ENCODE data around the gene TMEM244. TPM values are rescaled to one million over a fixed set of nuclear protein-coding genes. Genes with fewer than 3 reads are reported as not detected.

The TMEM244 gene
- total RNA-seq, 4 donors from 2014 or later = not detected

- TF ChIP-seq EP300 (IDR thresholded peaks at IDR 0.05; ENCODE audit: low read depth) (no peak), CTCF (IDR thresholded peaks at IDR 0.05) (no peak), POLR2A (IDR thresholded peaks at IDR 0.05) (no peak), POLR2AphosphoS5 (IDR thresholded peaks at IDR 0.05) (no peak)
- in situ Hi-C loops (cut with MboI; ENCODE audit: low pct_ligation_motif_present in 1 of 4, low pct_unique_long_range_greater_than_20kb in 1 of 4, low sequenced_read_pairs in 3 of 4) = no loop called here
- H3K4me1 ChIP-seq = no peaks in the 10 kb centered on the region
These were observed 42.0 kb upstream of the TMEM244 start for GRCh38 chr6:129903082-129903481.

GRCh38 chr6:129902681-129903080 lies 41.6 kb upstream of the TMEM244 start:
- no peak for DNase-seq
- Histone ChIP-seq H3K4me3 (no peak overlapping the region), H3K27me3 (no peaks in the 10 kb centered on the region), H3K36me3 (no peaks in the 10 kb centered on the region), H3K9me3 (no peaks in the 10 kb centered on the region), H3K27ac (no peak overlapping the region), H3K4me1 (no peaks in the 10 kb centered on the region)
- intact Hi-C loops (cut with DNase I; ENCODE audit: low total_unique reads) (no loop called here), in situ Hi-C loops (cut with MboI; ENCODE audit: low pct_ligation_motif_present in 1 of 4, low pct_unique_long_range_greater_than_20kb in 1 of 4, low sequenced_read_pairs in 3 of 4) (no loop called here)
- WGBS, 2 donors (ENCODE audit: low coverage in 1 of 2) = 92% methylated on average over 1 of the region's 1 CpG; no CpG with 5 or more reads in 1 of the 2 donors
- TF ChIP-seq CTCF (IDR thresholded peaks at IDR 0.05) (no peak), EP300 (IDR thresholded peaks at IDR 0.05; ENCODE audit: low read depth) (no peak), POLR2AphosphoS5 (IDR thresholded peaks at IDR 0.05) (no peak), POLR2A (IDR thresholded peaks at IDR 0.05) (no peak)

More at GRCh38 chr6:129903082-129903481, 42.0 kb upstream of the TMEM244 start:
- DNase-seq = no peak
- Histone ChIP-seq H3K4me3 (no peak overlapping the region), H3K27me3 (no peaks in the 10 kb centered on the region), H3K9me3 (no peaks in the 10 kb centered on the region), H3K36me3 (no peaks in the 10 kb centered on the region), H3K27ac (no peak overlapping the region)
- intact Hi-C loops (cut with DNase I; ENCODE audit: low total_unique reads) = no loop called here

GRCh38 chr6:129901910-129902309 lies 40.8 kb upstream of the TMEM244 start:
- Histone ChIP-seq H3K27me3 (no peaks in the 10 kb centered on the region), H3K9me3 (no peaks in the 10 kb centered on the region), H3K4me1 (no peaks in the 10 kb centered on the region), H3K36me3 (no peaks in the 10 kb centered on the region), H3K27ac (no peak overlapping the region), H3K4me3 (no peak overlapping the region)
- TF ChIP-seq POLR2A (IDR thresholded peaks at IDR 0.05) = no peak
- no peak for TF ChIP-seq CTCF (IDR thresholded peaks at IDR 0.05)
- no peak for TF ChIP-seq EP300 (IDR thresholded peaks at IDR 0.05; ENCODE audit: low read depth)
- DNase-seq = no peak
- in situ Hi-C loops (cut with MboI; ENCODE audit: low pct_ligation_motif_present in 1 of 4, low pct_unique_long_range_greater_than_20kb in 1 of 4, low sequenced_read_pairs in 3 of 4) = no loop called here
- intact Hi-C loops (cut with DNase I; ENCODE audit: low total_unique reads) = no loop called here

- H3K27me3 ChIP-seq = no peaks in the 10 kb centered on the region
- no peak for DNase-seq
- H3K9me3 ChIP-seq = no peaks in the 10 kb centered on the region
- H3K4me1 ChIP-seq = no peaks in the 10 kb centered on the region
- H3K36me3 ChIP-seq = no peaks in the 10 kb centered on the region
- in situ Hi-C loops (cut with MboI; ENCODE audit: low pct_ligation_motif_present in 1 of 4, low pct_unique_long_range_greater_than_20kb in 1 of 4, low sequenced_read_pairs in 3 of 4) = no loop called here
- no peak overlapping the region for H3K4me3 ChIP-seq
- H3K27ac ChIP-seq = no peak overlapping the region
- intact Hi-C loops (cut with DNase I; ENCODE audit: low total_unique reads) = no loop called here
- TF ChIP-seq CTCF (IDR thresholded peaks at IDR 0.05) = no peak
These were observed 34.6 kb upstream of the TMEM244 start for GRCh38 chr6:129895692-129896091.
